NCI-H774 (cell line): ENCODE results near the gene STK24.
"Not testable (repeated sequence)": the region's sequence is repeated elsewhere in the genome, so short reads cannot be mapped to it uniquely, and the experiment has no call there.

ENCODE experiments used
- DNase-seq: peaks from one replicate; lab custom pipeline; 2025; lab: John Stamatoyannopoulos, UW

Gene STK24

DNA sequence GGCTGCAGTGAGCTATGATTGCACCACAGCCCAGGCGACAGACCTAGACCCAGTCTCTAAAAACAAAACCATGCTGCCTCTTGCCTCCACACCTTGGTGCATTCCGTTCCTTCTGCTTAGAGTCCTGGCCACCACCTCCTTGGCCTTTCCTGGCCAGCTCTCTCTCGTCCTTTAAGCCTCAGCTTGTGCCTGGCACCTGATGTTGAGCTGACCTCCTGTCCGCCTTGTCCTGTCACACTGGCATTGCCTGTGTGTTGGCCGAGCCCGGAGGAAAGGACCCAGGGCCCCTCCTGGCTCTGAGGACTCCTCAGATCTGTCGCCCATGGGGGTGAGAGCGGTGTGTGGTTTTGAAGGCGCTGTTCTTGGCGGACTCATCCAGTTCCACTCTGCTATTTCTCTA is 143.3 kb downstream of the STK24 start:
- no peak for DNase-seq

DNA sequence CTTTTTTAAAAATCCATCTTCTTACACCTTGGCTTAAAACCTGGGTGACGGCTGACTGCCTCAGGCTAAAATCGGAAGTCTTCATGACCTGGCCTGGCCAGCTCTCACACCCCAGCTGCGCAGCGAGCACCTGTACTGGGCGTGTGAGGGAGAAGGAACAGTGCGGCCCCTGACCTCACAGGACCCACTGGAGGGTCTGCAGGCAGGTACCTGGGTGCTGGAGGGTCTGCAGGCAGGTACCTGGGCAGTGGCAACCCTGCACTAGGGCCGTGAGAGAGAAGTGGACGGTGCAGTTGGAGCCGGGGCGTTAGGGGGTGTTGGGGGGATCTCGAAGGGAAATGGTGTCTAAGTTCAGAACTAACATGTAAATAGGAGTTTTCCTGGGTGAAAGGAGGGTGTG is 144.3 kb downstream of the STK24 start:
- DNase-seq = no peak

- no peak for DNase-seq
These were observed 146.8 kb downstream of the STK24 start for GRCh38 chr13:98429977-98430736.

GRCh38 chr13:98429531-98429930 is 147.4 kb downstream of the STK24 start:
- no peak for DNase-seq

DNA sequence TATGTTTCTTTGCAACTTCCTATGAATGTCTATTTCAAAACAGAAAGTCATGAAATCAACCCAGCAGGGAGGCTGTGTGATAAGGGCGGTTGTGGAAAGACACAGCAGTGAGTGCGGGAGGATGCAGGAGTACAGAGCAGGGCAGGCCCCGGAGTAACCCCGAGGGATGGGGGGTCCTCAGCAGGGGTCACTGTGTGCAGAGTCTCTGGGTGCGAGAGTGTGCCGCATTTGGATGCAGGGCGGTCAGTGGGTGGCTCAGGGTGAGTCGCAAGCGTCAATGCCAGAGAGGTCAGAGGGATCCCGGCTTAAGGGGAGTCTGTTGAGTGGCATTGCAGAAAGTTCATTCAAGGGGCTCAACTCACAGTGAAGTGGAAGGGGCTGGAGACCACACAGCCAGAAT is 147.8 kb downstream of the STK24 start:
- DNase-seq = no peak

DNA sequence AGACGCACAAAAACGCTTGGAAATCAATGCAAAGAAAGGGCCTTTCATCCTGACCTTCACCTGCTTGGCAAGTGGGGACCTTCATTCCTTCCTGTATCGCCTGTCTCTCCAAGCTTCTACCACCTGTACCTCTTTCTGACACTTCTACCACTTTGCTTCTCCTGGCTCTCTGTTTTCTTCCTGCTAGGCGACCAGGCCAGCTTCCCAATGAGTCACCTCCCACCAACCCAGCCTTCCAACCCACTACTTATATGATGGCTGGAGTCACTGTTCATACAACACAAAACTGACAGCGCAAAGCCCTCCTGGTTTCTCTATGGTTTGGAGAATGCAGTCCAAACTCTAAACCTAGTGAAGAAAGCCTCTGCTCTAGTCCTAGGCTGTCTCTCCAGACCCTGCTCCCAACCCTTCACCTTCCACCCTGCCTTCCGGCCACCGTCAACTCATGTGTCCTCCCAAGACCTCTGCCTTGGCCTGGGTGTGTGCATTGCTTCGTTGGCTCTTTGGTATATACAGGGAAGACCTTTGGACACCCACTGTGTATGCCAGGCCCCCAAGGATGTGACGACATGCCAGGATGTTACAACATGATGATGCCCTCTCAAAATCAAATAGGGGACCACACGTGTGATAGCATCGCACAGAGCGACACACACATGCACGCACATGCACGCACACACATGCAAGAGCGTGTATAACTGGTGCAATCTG is 148.5 kb downstream of the STK24 start:
- DNase-seq = no peak

- no peak for DNase-seq
These were observed 149.4 kb downstream of the STK24 start for GRCh38 chr13:98427331-98427995.

GRCh38 chr13:98423417-98423816 is 153.5 kb downstream of the STK24 start:
- DNase-seq = no peak

- no peak for DNase-seq
These were observed 154.9 kb downstream of the STK24 start for GRCh38 chr13:98422046-98422445.

GRCh38 chr13:98420554-98421175 is 156.2 kb downstream of the STK24 start:
- DNase-seq = no peak

DNA sequence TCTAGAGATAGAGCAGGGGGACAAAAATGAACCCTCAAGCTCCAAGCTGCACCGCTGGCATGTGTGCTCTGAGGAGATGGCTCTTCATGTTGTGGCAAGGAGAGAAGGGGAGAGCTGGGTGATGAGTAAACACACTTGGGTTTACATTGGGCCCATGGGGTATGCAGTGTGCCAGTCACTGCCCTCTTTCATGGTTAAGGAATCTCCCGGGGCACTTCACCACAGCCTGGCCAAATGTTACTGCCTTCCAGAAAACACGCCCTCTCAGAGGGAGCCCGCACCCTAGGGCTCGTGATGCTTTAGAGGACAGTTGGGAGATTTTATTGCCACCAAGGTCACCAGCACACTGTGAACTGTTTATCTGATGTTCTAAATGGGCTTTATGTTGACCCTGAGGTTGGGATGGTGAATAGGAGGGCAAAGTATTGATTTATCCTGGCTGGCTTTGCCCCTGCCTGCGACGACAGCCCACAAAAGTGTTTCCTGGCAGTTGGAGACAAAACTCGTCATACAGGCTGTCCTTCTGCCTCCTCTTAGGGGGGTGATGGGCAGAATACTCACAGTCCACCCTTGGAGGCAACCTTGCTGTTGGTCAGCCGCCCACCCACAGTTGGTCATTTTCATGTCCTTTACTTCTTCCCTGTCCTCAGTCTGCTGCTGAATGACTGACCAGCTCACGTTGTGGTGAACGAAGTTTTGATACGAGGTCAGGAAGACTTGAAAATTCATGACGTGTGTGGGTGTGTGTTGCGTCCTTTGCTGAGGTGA is 156.9 kb downstream of the STK24 start:
- no peak for DNase-seq

DNA sequence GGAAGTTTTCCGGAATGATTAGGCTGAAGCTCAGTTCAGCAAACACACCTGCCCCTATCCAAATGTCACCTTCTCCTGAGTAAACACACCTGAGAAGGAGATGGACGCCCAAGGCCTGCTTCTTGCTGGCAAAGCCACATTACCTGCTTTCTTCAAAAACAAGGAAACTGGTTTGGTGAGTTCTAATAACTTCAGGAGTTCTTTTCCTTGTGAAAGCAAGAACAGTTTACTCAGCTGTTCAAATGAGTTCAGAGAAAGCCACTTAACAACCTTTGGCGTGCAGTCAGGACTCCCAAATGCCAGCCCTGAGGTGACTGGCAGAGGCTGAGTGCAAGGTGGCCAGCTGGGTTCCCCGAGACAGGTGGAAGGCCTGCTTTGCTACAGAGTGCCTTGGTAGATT is 160.5 kb downstream of the STK24 start:
- DNase-seq = peak; percentile 87

GRCh38 chr13:98415326-98416070 is 161.4 kb downstream of the STK24 start:
- DNase-seq = no peak

DNA sequence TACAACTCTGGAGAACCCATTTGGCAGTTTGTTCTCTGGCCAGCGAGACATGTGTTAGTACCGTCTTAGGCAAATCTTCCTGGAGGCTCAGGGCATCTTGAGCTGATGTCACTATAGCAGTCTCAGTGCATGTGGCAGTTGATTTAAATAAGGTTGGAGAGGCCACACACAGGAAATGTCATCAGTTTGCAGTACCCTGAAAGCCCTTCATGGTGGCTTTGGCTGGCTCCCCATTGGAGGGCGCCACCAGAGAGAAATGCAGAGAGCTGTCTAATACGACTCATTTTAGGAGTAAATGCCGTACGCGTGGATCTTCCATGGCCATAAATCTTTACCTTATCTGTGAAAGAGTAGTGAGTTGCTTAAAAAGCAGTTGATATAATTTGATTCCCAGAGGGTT is 163.1 kb downstream of the STK24 start:
- DNase-seq = no peak

- not testable (repeated sequence) for DNase-seq
These were observed 163.6 kb downstream of the STK24 start for GRCh38 chr13:98413278-98413677.

GRCh38 chr13:98411617-98412265 is 165.2 kb downstream of the STK24 start:
- DNase-seq = no peak

- DNase-seq = no peak
These were observed 165.9 kb downstream of the STK24 start for GRCh38 chr13:98411013-98411412.

GRCh38 chr13:98410612-98411011 is 166.3 kb downstream of the STK24 start:
- no peak for DNase-seq

- no peak for DNase-seq
These were observed 167.6 kb downstream of the STK24 start for GRCh38 chr13:98409281-98409680.

- no peak for DNase-seq
These were observed 169.3 kb downstream of the STK24 start for GRCh38 chr13:98407575-98407974.

DNA sequence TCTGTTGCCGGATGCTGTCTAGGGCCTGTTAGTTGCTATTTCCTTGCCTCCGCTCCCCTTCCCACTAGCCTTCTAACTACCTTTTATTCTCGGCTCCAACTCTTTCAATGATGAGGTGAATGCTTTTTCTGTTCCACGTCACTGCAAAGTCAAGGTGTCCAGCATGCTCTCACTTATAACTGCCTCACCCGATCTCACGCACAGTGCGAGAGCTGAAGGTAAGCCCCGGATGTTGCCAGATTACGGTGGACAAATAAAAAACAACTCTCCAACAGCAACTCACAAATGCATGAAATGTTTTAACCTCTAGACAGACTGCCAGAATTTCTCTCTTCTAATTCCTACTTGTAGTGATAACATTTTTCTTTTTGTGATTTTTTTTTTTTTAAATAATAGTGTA is 169.9 kb downstream of the STK24 start:
- no peak for DNase-seq
